Measurements from ENCODE around the gene CAPNS1. TPM values are rescaled to one million over a fixed set of nuclear protein-coding genes. Genes with fewer than 3 reads are reported as not detected.
A peak's percentile ranks its signal among the peaks of the same experiment; 100 is the strongest.

CAPNS1 gene
- total and polyA plus RNA-seq, 2 experiments from 2014 or later: 199 to 320 TPM

GRCh38 chr19:36113894-36114720 is 25.8 kb upstream of the CAPNS1 start:
- Histone ChIP-seq H3K27ac (peak overlapping the region; percentile 68), H3K9me3 (ENCODE audit: low read depth) (no peaks in the 10 kb centered on the region), H3K4me3 (peak overlapping the region; percentile 79), H4K20me1 (ENCODE audit: insufficient read depth, poor library complexity, severe bottlenecking) (no peaks in the 10 kb centered on the region), H3K9me2 (replicated peaks; ENCODE audit: insufficient read depth) (no peaks in the 10 kb centered on the region), H3K4me2 (peak overlapping the region; percentile 78), H2AFZ (peak overlapping the region; percentile 76), H3K27me3 (no peaks in the 10 kb centered on the region), H3K4me1 (ENCODE audit: insufficient read depth) (peaks cover 12% of the 10 kb centered on the region), H3K79me2 (peaks cover 32% of the 10 kb centered on the region), H3K36me3 (replicated peaks; ENCODE audit: insufficient read depth, low read depth) (no peaks in the 10 kb centered on the region)
- WGBS (ENCODE audit: low lambda C conversion rate, missing lambda C conversion rate): 10% methylated on average over 44 of the region's 48 CpGs
- peak; percentile 61 for DNase-seq (ENCODE audit: low spot score)
- TF ChIP-seq CTCF (IDR thresholded peaks at IDR 0.05; ENCODE audit: poor library complexity) (peak; percentile 4), EZH2phosphoT487 (IDR thresholded peaks at IDR 0.05; ENCODE audit: low read depth, severe bottlenecking, unreplicated experiment) (no peak)

- DNase-seq (ENCODE audit: low spot score): peak; percentile 99
- Histone ChIP-seq H4K20me1 (ENCODE audit: insufficient read depth, poor library complexity, severe bottlenecking) (no peaks in the 10 kb centered on the region), H3K36me3 (replicated peaks; ENCODE audit: insufficient read depth, low read depth) (no peaks in the 10 kb centered on the region), H3K27me3 (no peaks in the 10 kb centered on the region), H3K27ac (peak within 1 kb of the TSS; percentile 68), H3K9me2 (replicated peaks; ENCODE audit: insufficient read depth) (no peaks in the 10 kb centered on the region), H3K4me3 (peak within 1 kb of the TSS; percentile 79), H3K79me2 (peaks cover 32% of the 10 kb centered on the region), H3K9me3 (ENCODE audit: low read depth) (no peaks in the 10 kb centered on the region), H2AFZ (peak within 1 kb of the TSS; percentile 76), H3K4me1 (ENCODE audit: insufficient read depth) (peaks cover 12% of the 10 kb centered on the region), H3K4me2 (peak within 1 kb of the TSS; percentile 86)
- under 1% methylated on average over 54 of the region's 60 CpGs for WGBS (ENCODE audit: low lambda C conversion rate, missing lambda C conversion rate)
- TF ChIP-seq EZH2 (IDR thresholded peaks at IDR 0.05; ENCODE audit: borderline replicate concordance): no peak
- no peak for TF ChIP-seq EZH2phosphoT487 (IDR thresholded peaks at IDR 0.05; ENCODE audit: low read depth, severe bottlenecking, unreplicated experiment)
- TF ChIP-seq CTCF (IDR thresholded peaks at IDR 0.05; ENCODE audit: poor library complexity): no peak
Observed at GRCh38 chr19:36114721-36115452, 25.0 kb upstream of the CAPNS1 start, which contains the start of gene POLR2I. TSS of gene POLR2I (minus strand) at chr19:36114875. CDS start at chr19:36114856, 19 bp downstream.

DNA sequence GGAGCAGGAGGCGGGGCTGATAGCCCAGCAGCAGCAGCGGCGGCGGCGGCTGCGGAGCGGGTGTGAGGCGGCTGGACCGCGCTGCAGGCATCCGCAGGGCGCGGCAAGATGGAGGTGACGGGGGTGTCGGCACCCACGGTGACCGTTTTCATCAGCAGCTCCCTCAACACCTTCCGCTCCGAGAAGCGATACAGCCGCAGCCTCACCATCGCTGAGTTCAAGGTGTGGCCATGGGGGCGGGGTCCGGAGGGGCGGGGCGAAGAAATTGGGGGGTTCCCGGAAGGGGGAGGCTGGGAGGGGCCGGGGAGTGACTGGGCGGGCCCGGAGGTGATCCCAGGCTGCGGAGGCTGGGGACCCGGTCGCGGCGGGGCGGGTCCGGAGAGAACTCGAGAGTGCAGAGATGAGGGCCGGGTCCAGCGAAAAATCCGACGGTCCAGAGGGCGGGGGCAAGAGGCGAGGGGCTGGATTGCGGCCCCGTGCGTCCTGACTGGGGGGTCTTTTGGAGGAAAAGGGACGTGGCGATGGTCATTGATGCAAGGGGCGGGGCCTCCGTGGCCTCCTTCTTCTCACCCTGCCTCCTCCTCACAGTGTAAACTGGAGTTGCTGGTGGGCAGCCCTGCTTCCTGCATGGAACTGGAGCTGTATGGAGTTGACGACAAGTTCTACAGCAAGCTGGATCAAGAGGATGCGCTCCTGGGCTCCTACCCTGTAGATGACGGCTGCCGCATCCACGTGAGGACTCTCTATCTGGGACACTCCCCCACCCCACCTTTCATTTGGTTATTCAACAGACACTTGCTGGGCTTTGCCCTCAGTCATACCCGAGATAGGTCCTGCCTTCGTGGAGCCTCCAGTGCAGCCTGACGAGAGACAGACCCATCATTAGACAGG is 24.2 kb upstream of the CAPNS1 start, which contains the start of gene TBCB:
TBCB (plus strand) TSS at position 16 of the 891 bp plus-strand sequence; CDS start at position 109, 93 bp downstream.
- peaks cover 12% of the 10 kb centered on the region for H3K4me1 ChIP-seq (ENCODE audit: insufficient read depth)
- no peak for TF ChIP-seq CTCF (IDR thresholded peaks at IDR 0.05; ENCODE audit: poor library complexity)
- TF ChIP-seq EZH2phosphoT487 (IDR thresholded peaks at IDR 0.05; ENCODE audit: low read depth, severe bottlenecking, unreplicated experiment): no peak
- TF ChIP-seq EZH2 (IDR thresholded peaks at IDR 0.05; ENCODE audit: borderline replicate concordance): no peak
- no peak for DNase-seq (ENCODE audit: low spot score)
- H3K9me3 ChIP-seq (ENCODE audit: low read depth): no peaks in the 10 kb centered on the region
- no peaks in the 10 kb centered on the region for H3K27me3 ChIP-seq
- 5% methylated on average over 43 of the region's 59 CpGs for WGBS (ENCODE audit: low lambda C conversion rate, missing lambda C conversion rate)
- H3K27ac ChIP-seq: peak within 1 kb of the TSS; percentile 68
- H2AFZ ChIP-seq: peak within 1 kb of the TSS; percentile 76
- H3K4me3 ChIP-seq: peak within 1 kb of the TSS; percentile 79
- no peaks in the 10 kb centered on the region for H3K36me3 ChIP-seq (replicated peaks; ENCODE audit: insufficient read depth, low read depth)
- no peaks in the 10 kb centered on the region for H4K20me1 ChIP-seq (ENCODE audit: insufficient read depth, poor library complexity, severe bottlenecking)
- no peaks in the 10 kb centered on the region for H3K9me2 ChIP-seq (replicated peaks; ENCODE audit: insufficient read depth)
- peaks cover 32% of the 10 kb centered on the region for H3K79me2 ChIP-seq
- H3K4me2 ChIP-seq: peak within 1 kb of the TSS; percentile 86
